Measurements from ENCODE around the gene ABL2.

DNA sequence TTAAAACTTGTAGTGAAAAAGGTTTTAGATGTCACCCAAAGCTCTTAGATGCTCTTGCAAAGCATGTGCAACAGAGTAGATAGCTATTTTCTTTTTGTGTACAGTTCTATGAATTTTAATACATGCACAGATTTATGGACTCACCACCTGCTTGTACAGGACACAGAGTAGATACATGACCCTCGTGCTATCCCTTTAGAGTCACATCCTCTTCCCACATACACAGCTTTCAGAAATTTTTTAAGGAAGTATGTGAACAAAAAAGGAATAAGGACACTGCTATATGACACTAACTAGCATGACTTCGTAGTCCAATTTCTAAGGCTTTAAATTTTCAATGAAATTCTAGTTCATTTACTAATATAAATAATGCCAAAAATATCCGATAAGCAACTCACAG, 60.9 kb downstream of the ABL2 start:
- TF ChIP-seq EZH2 (IDR thresholded peaks at IDR 0.05; ENCODE audit: borderline replicate concordance, insufficient read depth, low read depth, low read length, poor library complexity, severe bottlenecking), result no peak
- TF ChIP-seq CTCF (IDR thresholded peaks at IDR 0.05), result no peak

Data from B cell (primary cell).